Measurements from ENCODE around the gene ZNF462. TPM values are rescaled to one million over a fixed set of nuclear protein-coding genes. Genes with fewer than 3 reads are reported as not detected.

Gene ZNF462
- total RNA-seq, 1 experiment from 2014 or later, result 164 TPM

GRCh38 chr9:106828070-106828469, 34.9 kb upstream of the ZNF462 start:
- peaks cover 5 to 12% of the 10 kb centered on the region in 2 experiments; a peak in 4 of 5 replicates for H3K9me3 Mint-ChIP-seq
- Histone ChIP-seq H3K18ac (ENCODE audit: insufficient read length, low read depth, low read length) (no peak overlapping the region), H4K8ac (replicated peaks; ENCODE audit: insufficient read length, low read depth, low read length) (no peak overlapping the region), H3T11ph (ENCODE audit: low read length) (no peak overlapping the region), H3K4ac (ENCODE audit: low read depth, low read length) (no peak overlapping the region), H3K79me2 (ENCODE audit: insufficient read depth, low read length) (no peaks in the 10 kb centered on the region), H3K4me1 (ENCODE audit: insufficient read depth, low read length) (no peaks in the 10 kb centered on the region; the same call in 1 of the 2 replicates), H3K14ac (ENCODE audit: insufficient read depth, low read length) (no peak overlapping the region), H2BK15ac (ENCODE audit: low read depth, low read length) (no peak overlapping the region), H3K9me3 (ENCODE audit: control insufficient read depth, low read depth, low read length) (no peaks in the 10 kb centered on the region), H2BK120ac (ENCODE audit: low read depth, low read length, poor library complexity, severe bottlenecking) (no peak overlapping the region), H2AFZ (ENCODE audit: low read length) (no peak overlapping the region), H3K27ac (ENCODE audit: insufficient read length, low read depth, low read length) (no peak overlapping the region), H2BK12ac (ENCODE audit: insufficient read length, low read depth, low read length) (no peak overlapping the region), H4K5ac (ENCODE audit: insufficient read length, low read depth, low read length) (no peak overlapping the region), H3K23ac (ENCODE audit: insufficient read length, low read depth, low read length) (no peak overlapping the region), H2AK5ac (ENCODE audit: insufficient read length, low read length) (no peak overlapping the region), H3K9ac (ENCODE audit: extremely low read depth, insufficient read length, low read length) (no peak overlapping the region), H3K23me2 (ENCODE audit: insufficient read length, low read depth, low read length, poor library complexity, severe bottlenecking) (no peaks in the 10 kb centered on the region), H4K91ac (ENCODE audit: insufficient read length, low read depth, low read length) (no peak overlapping the region), H3K79me1 (ENCODE audit: insufficient read depth, low read depth, low read length, poor library complexity, severe bottlenecking) (no peaks in the 10 kb centered on the region), H2BK5ac (ENCODE audit: insufficient read length, low read length) (no peak overlapping the region), H4K20me1 (ENCODE audit: control insufficient read depth, insufficient read depth, insufficient read length) (no peaks in the 10 kb centered on the region), H2BK20ac (ENCODE audit: low read depth, low read length, poor library complexity, severe bottlenecking) (no peak overlapping the region), H3K4me2 (ENCODE audit: insufficient read depth, insufficient read length, low read length) (no peak overlapping the region), H3K56ac (ENCODE audit: insufficient read length, low read depth, low read length) (no peak overlapping the region), H3K27me3 (ENCODE audit: insufficient read depth, low read length) (no peaks in the 10 kb centered on the region)
- H3K4me1 Mint-ChIP-seq, result peaks cover 0 to 3% of the 10 kb centered on the region in 2 experiments; a peak in 1 of 4 replicates
- no CpG with 5 or more reads among the region's 3 CpGs for WGBS (ENCODE audit: extremely low coverage, insufficient read length, low lambda C conversion rate)
- no peak for DNase-seq
- H3K36me3 Mint-ChIP-seq (ENCODE audit: insufficient read depth in 1 of 3, low read depth in 3 of 3), result peaks cover under 1 to 3% (median 1%) of the 10 kb centered on the region in 3 experiments; a peak in 6 of 7 replicates
- no peaks in the 10 kb centered on the region for H3K27me3 Mint-ChIP-seq (ENCODE audit: low read depth)
- H3K4me3 Mint-ChIP-seq, result no peak overlapping the region
- H3K27ac Mint-ChIP-seq, result no peak overlapping the region
- no peak for TF ChIP-seq CTCF (conservative IDR thresholded peaks at IDR 0.05)
